Dermis lymphatic vessel endothelial cell (primary cell): ENCODE data around the gene TRIM23. TPM values are rescaled to one million over a fixed set of nuclear protein-coding genes. Genes with fewer than 3 reads are reported as not detected.

Experiments
- total RNA-seq: library from RNA; depleted of rRNA; stranded (reverse); fragments of >200 nt; gene quantifications from 2 replicates; pipeline ENCODE4 v1.2.1, GENCODE V29; 2014

TRIM23 gene
- total RNA-seq: 24.9 and 32.6 TPM in 2 replicates

GRCh38 chr5:65624025-65624570, at the start of gene TRIM23:
TRIM23 (minus strand) TSS chr5:65624333; CDS start chr5:65624274, 59 bp downstream.

GRCh38 chr5:65624571-65625555, 730 bp upstream of the TRIM23 start, which contains the start of the genes SHLD3 and TRAPPC13:
SHLD3 (plus strand) TSS chr5:65625027; CDS start chr5:65629588, 4,561 bp downstream.
TRAPPC13 (plus strand) TSS chr5:65625027; CDS start chr5:65625061, 34 bp downstream.

GRCh38 chr5:65562731-65563701, 61.1 kb downstream of the TRIM23 start, which contains the start of the genes CENPK and PPWD1:
CENPK (minus strand) TSS chr5:65563168; CDS start chr5:65554907, 8,261 bp downstream.
PPWD1 (plus strand) TSS chr5:65563296; CDS start chr5:65563311, 15 bp downstream.

Other genes starting within 250 kb of the TRIM23 start
- gene ADAMTS6, start 142.4 kb downstream of the TRIM23 start, total RNA-seq: 46.9 and 47.2 TPM in 2 replicates
- 4.2 and 4.9 TPM in 2 replicates for gene CENPK, start 61.2 kb downstream of the TRIM23 start, total RNA-seq
- 31.9 and 44.4 TPM in 2 replicates for gene PPWD1, start 61.0 kb downstream of the TRIM23 start, total RNA-seq
- 3.3 and 3.8 TPM in 2 replicates for gene SHLD3, start 694 bp upstream of the TRIM23 start, total RNA-seq
- 29.3 and 29.9 TPM in 2 replicates for gene TRAPPC13, start 694 bp upstream of the TRIM23 start, total RNA-seq
- gene SGTB, start 97.8 kb upstream of the TRIM23 start, total RNA-seq: 9.1 and 10.0 TPM in 2 replicates
- gene NLN, start 97.9 kb upstream of the TRIM23 start, total RNA-seq: 23.2 and 34.1 TPM in 2 replicates